ENCODE results near the gene PRDM2. TPM values are rescaled to one million over a fixed set of nuclear protein-coding genes. Genes with fewer than 3 reads are reported as not detected.

The PRDM2 gene
- polyA plus RNA-seq, 1 of the 3 experiments (the other 2 are of a cell fraction), result 7.2 TPM

DNA sequence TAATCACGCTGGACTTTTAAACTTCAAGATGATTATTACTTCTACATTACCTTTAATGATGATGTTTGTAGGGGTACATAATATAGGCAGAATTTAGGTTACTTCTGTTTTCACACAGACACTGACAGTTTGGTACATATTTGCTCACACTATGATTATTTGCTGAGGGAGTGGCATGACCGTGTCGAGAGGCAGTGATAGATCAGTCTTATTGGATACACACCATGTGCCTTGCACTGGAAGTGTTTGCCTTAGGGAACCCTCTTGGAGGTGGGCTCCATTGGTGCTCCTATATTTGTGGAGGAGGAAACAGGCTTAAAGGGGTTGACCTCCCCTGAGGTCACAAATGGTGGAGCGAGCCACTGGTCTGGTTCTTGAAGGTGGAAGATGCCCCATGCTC is 132.1 kb downstream of the PRDM2 start:
- WGBS (ENCODE audit: low lambda C conversion rate), result 37% methylated on average over 4 of the region's 4 CpGs
- TF ChIP-seq, protein P1, sequence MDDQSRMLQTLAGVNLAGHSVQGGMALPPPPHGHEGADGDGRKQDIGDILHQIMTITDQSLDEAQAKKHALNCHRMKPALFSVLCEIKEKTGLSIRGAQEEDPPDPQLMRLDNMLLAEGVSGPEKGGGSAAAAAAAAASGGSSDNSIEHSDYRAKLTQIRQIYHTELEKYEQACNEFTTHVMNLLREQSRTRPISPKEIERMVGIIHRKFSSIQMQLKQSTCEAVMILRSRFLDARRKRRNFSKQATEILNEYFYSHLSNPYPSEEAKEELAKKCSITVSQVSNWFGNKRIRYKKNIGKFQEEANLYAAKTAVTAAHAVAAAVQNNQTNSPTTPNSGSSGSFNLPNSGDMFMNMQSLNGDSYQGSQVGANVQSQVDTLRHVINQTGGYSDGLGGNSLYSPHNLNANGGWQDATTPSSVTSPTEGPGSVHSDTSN (IDR thresholded peaks at IDR 0.05), result no peak
- TF ChIP-seq, protein P2, sequence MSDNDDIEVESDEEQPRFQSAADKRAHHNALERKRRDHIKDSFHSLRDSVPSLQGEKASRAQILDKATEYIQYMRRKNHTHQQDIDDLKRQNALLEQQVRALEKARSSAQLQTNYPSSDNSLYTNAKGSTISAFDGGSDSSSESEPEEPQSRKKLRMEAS (IDR thresholded peaks at IDR 0.05; ENCODE audit: low read depth), result no peak
- no peak for TF ChIP-seq SMC3 (IDR thresholded peaks at IDR 0.05; ENCODE audit: low read depth, low read length)
- no peak for TF ChIP-seq MXI1 (IDR thresholded peaks at IDR 0.05; ENCODE audit: low read depth, low read length)
- TF ChIP-seq, protein P3, sequence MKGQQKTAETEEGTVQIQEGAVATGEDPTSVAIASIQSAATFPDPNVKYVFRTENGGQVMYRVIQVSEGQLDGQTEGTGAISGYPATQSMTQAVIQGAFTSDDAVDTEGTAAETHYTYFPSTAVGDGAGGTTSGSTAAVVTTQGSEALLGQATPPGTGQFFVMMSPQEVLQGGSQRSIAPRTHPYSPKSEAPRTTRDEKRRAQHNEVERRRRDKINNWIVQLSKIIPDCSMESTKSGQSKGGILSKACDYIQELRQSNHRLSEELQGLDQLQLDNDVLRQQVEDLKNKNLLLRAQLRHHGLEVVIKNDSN (IDR thresholded peaks at IDR 0.05; ENCODE audit: borderline replicate concordance, low read depth), result no peak
- TF ChIP-seq FOXJ3 (CRISPR knock-in tag; IDR thresholded peaks at IDR 0.05), result no peak
- TF ChIP-seq TEAD4 (IDR thresholded peaks at IDR 0.05; ENCODE audit: borderline replicate concordance, insufficient read depth), result no peak
- no peak for TF ChIP-seq MEF2A (IDR thresholded peaks at IDR 0.05; ENCODE audit: borderline replicate concordance, low read depth)
- no peak for TF ChIP-seq NRF1 (IDR thresholded peaks at IDR 0.05; ENCODE audit: low read depth, low read length)
- TF ChIP-seq, protein P4, sequence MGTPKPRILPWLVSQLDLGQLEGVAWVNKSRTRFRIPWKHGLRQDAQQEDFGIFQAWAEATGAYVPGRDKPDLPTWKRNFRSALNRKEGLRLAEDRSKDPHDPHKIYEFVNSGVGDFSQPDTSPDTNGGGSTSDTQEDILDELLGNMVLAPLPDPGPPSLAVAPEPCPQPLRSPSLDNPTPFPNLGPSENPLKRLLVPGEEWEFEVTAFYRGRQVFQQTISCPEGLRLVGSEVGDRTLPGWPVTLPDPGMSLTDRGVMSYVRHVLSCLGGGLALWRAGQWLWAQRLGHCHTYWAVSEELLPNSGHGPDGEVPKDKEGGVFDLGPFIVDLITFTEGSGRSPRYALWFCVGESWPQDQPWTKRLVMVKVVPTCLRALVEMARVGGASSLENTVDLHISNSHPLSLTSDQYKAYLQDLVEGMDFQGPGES (IDR thresholded peaks at IDR 0.05; ENCODE audit: low read depth, low read length), result no peak
- TF ChIP-seq SIN3A (IDR thresholded peaks at IDR 0.05; ENCODE audit: borderline replicate concordance, low read depth, low read length), result no peak
- Histone ChIP-seq H3K9ac (no peak overlapping the region), H3K27ac (ENCODE audit: low read depth in 2 of 2, low read length in 1 of 2) (no peak overlapping the region), H3K4me1 (ENCODE audit: control insufficient read depth in 1 of 2, insufficient read depth in 2 of 2, low read depth in 1 of 2, low read length in 1 of 2) (no peaks in the 10 kb centered on the region; a peak in 1 of 4 replicates), H3K4me3 (ENCODE audit: low read depth in 2 of 2, low read length in 1 of 2) (no peak overlapping the region), H4K20me1 (ENCODE audit: insufficient read depth) (no peaks in the 10 kb centered on the region), H3K36me3 (replicated peaks in 1 of 2; ENCODE audit: control insufficient read depth in 1 of 2, insufficient read depth in 2 of 2, low read length in 1 of 2) (no peaks in the 10 kb centered on the region), H3K79me2 (ENCODE audit: insufficient read depth) (no peaks in the 10 kb centered on the region), H3K9me3 (no peaks in the 10 kb centered on the region), H3K4me2 (no peak overlapping the region), H3F3A (replicated peaks; ENCODE audit: insufficient read depth) (no peaks in the 10 kb centered on the region), H3K9me2 (no peaks in the 10 kb centered on the region), H2AFZ (ENCODE audit: low read depth) (no peak overlapping the region), H3K27me3 (ENCODE audit: insufficient read depth) (no peaks in the 10 kb centered on the region)
- CTCF ChIA-PET, result no interaction called here
- POLR2A ChIA-PET, result interaction anchor here (0.6 kb wide), 1 partner anchor 13 kb away, joined by 3 read pairs; no protein-coding TSS in a partner anchor
- no peak for DNase-seq

DNA sequence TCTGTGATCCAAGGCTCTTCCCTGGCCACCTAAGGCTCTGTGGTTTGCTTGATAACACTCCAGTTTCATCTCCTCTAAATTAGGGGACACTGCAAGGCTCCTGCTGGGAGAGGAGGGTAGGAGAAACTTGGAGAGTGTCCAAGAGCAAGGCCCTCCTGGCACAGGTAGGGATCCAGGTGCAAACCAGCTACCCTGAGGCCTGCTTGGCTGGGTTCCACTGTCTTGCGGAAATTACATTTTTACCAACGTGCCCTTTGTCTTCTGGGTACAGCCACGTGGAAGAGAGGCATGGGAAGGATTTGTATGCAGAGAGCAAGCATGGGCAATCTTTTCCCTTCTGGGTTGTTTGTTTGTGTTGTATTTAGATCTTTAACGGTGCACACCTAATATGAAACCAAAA is 132.5 kb downstream of the PRDM2 start:
- TF ChIP-seq CHD2 (IDR thresholded peaks at IDR 0.05; ENCODE audit: low read length, partially characterized antibody) (no peak), SMC3 (IDR thresholded peaks at IDR 0.05; ENCODE audit: low read depth, low read length) (no peak), GATA2 (CRISPR knock-in tag; IDR thresholded peaks at IDR 0.05) (no peak), RAD21 (IDR thresholded peaks at IDR 0.05; ENCODE audit: low read length) (no peak)
- TF ChIP-seq, protein P5, sequence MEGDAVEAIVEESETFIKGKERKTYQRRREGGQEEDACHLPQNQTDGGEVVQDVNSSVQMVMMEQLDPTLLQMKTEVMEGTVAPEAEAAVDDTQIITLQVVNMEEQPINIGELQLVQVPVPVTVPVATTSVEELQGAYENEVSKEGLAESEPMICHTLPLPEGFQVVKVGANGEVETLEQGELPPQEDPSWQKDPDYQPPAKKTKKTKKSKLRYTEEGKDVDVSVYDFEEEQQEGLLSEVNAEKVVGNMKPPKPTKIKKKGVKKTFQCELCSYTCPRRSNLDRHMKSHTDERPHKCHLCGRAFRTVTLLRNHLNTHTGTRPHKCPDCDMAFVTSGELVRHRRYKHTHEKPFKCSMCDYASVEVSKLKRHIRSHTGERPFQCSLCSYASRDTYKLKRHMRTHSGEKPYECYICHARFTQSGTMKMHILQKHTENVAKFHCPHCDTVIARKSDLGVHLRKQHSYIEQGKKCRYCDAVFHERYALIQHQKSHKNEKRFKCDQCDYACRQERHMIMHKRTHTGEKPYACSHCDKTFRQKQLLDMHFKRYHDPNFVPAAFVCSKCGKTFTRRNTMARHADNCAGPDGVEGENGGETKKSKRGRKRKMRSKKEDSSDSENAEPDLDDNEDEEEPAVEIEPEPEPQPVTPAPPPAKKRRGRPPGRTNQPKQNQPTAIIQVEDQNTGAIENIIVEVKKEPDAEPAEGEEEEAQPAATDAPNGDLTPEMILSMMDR (IDR thresholded peaks at IDR 0.05), result no peak
- TF ChIP-seq, protein P6, sequence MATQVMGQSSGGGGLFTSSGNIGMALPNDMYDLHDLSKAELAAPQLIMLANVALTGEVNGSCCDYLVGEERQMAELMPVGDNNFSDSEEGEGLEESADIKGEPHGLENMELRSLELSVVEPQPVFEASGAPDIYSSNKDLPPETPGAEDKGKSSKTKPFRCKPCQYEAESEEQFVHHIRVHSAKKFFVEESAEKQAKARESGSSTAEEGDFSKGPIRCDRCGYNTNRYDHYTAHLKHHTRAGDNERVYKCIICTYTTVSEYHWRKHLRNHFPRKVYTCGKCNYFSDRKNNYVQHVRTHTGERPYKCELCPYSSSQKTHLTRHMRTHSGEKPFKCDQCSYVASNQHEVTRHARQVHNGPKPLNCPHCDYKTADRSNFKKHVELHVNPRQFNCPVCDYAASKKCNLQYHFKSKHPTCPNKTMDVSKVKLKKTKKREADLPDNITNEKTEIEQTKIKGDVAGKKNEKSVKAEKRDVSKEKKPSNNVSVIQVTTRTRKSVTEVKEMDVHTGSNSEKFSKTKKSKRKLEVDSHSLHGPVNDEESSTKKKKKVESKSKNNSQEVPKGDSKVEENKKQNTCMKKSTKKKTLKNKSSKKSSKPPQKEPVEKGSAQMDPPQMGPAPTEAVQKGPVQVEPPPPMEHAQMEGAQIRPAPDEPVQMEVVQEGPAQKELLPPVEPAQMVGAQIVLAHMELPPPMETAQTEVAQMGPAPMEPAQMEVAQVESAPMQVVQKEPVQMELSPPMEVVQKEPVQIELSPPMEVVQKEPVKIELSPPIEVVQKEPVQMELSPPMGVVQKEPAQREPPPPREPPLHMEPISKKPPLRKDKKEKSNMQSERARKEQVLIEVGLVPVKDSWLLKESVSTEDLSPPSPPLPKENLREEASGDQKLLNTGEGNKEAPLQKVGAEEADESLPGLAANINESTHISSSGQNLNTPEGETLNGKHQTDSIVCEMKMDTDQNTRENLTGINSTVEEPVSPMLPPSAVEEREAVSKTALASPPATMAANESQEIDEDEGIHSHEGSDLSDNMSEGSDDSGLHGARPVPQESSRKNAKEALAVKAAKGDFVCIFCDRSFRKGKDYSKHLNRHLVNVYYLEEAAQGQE (IDR thresholded peaks at IDR 0.05; ENCODE audit: low read depth, low read length), result no peak
- CTCF ChIA-PET, result no interaction called here
- 32% methylated on average over 4 of the region's 4 CpGs for WGBS (ENCODE audit: low lambda C conversion rate)

More for the DNA sequence above, 132.5 kb downstream of the PRDM2 start:
- no peaks in the 10 kb centered on the region for H3K36me3 ChIP-seq (replicated peaks in 1 of 2; ENCODE audit: control insufficient read depth in 1 of 2, insufficient read depth in 2 of 2, low read length in 1 of 2)
- POLR2A ChIA-PET, result interaction anchor here (0.6 kb wide), 1 partner anchor 13 kb away, joined by 3 read pairs; no protein-coding TSS in a partner anchor
- H3K79me2 ChIP-seq (ENCODE audit: insufficient read depth), result no peaks in the 10 kb centered on the region
- no peaks in the 10 kb centered on the region for H3F3A ChIP-seq (replicated peaks; ENCODE audit: insufficient read depth)
- no peaks in the 10 kb centered on the region for H4K20me1 ChIP-seq (ENCODE audit: insufficient read depth)
- H3K9ac ChIP-seq, result no peak overlapping the region
- no peak for DNase-seq
- no peaks in the 10 kb centered on the region for H3K9me2 ChIP-seq
- H3K4me2 ChIP-seq, result no peak overlapping the region
- no peaks in the 10 kb centered on the region for H3K27me3 ChIP-seq (ENCODE audit: insufficient read depth)
- no peak overlapping the region for H2AFZ ChIP-seq (ENCODE audit: low read depth)
- H3K4me3 ChIP-seq (ENCODE audit: low read depth in 2 of 2, low read length in 1 of 2), result no peak overlapping the region
- H3K27ac ChIP-seq (ENCODE audit: low read depth in 2 of 2, low read length in 1 of 2), result no peak overlapping the region
- H3K4me1 ChIP-seq (ENCODE audit: control insufficient read depth in 1 of 2, insufficient read depth in 2 of 2, low read depth in 1 of 2, low read length in 1 of 2), result no peaks in the 10 kb centered on the region; a peak in 1 of 4 replicates
- no peaks in the 10 kb centered on the region for H3K9me3 ChIP-seq
